GM12801 (cell line): ENCODE data around the gene MCEE.

Source experiments
- CTCF ChIP-seq: IDR thresholded peaks from one replicate; pipeline ENCODE4 v1.5.1; 2011; ENCODE audit warnings: control low read depth; ENCODE audit not compliant: insufficient read length; ENCODE audit errors: extremely low read depth

The MCEE gene

DNA sequence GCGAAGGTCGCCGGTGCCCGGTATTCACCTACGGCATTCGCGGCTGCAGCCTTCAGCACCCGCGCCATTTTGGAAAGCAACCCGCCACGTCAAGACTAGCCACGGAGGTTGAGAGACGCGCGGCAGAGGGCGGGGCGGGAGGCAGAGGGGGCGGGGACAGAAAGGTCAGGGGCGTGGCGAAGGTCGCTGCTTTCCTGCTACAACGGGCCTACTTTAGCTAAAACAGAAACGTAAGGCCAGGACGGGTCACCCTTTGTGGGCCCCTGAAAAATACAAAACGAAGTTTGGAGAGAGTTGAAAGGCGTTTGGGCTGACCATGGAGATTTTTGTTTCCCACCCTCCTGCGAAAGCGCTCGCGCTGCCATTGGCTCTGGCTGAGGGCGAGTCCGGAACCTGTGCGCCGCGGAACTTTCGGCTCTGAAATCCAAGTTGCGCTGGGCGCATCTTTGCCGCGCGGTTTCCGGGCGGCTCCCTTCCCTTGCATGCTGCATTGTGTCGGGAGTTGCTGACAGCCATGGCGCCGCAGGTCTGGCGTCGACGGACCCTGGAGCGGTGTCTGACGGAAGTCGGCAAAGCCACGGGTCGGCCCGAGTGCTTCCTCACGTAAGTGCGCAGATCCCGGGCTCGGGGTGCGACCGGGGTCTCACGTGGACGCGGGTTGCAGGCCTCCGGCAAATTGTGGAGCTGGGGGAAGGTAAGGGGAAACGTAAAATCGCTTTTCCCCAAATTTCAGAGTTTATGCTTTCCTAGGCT, at the start of gene MCEE, which contains the start of gene MPHOSPH10:
TSS of gene MCEE (minus strand) at position 78 of the 753 bp plus-strand sequence. CDS start at position 68, 10 bp downstream.
TSS of gene MPHOSPH10 (plus strand) at position 483 of the 753 bp plus-strand sequence. CDS start at position 515, 32 bp downstream.
- TF ChIP-seq CTCF, result no peak

GRCh38 chr2:71174207-71174606, 44.2 kb upstream of the MCEE start:
- no peak for TF ChIP-seq CTCF

DNA sequence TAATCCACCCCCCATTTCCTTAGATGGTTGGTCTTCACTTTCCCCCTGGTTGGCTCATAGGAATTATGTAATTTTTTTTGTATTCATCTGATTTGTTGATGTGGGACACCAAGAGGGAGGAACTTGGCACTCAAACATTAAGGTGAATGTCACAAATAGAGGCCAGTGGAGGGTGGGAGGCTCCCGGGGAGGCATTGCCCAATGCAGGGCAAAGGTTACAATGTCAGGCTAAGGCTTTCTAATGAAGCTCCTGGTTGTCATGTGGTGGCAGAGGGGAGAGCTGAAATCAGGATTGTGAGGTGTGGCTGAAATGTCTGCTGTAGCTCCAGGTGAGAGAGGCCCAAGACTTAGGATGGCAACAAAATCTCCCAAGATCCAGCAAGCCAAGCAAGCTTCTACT, 43.1 kb upstream of the MCEE start:
- TF ChIP-seq CTCF, result no peak

DNA sequence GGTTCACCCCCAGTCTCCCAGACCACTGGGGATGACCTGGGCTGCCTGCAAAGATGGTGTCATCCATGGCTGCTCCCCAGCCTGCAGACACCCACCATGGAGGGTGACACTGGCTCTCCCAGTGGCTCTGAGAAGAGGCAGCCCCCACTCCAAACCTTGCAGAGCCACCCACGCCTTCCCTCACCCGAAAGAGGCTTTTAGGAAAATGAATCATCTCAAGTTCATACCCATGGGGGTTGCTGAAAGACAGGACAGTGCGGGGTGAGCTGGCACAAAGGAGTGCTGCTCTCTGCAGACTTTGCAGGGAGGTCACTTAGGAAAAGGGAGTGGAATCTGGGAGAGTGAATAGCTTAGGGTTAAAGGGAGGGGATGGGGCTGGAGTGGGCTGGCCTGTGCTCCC, 36.8 kb upstream of the MCEE start:
- no peak for TF ChIP-seq CTCF

DNA sequence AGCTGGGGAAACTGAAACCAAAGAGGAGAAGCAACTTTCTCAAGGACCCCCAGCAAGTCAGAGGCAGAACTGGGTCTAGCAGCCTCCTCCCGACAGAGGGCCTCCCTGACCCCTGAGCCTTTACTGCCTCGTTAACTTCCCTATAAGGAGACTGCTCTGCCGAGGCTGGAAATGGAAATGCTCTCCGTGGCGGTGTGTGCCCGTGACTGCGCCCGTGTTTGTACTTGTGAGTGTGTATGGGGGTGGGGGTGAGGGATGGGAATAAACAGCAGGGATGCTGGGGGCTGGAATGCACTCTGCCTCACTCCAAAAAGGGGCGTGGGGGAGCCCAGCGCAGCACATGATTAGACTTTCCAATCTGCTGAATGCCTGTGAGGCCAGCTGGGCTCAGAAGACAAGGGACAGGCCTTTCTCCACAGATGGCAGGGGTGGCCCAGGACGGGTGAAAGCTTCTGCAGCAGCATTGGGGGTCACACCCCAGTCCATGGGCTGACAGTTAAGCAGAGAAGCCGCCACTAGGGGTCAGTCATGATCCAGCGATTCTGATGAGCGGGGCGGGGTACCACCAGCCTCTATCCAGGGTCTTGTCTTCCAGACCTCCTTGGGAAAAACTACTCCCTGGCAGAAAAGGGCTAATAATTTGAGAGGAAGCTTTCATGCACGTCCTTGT, 27.2 kb upstream of the MCEE start:
- no peak for TF ChIP-seq CTCF

DNA sequence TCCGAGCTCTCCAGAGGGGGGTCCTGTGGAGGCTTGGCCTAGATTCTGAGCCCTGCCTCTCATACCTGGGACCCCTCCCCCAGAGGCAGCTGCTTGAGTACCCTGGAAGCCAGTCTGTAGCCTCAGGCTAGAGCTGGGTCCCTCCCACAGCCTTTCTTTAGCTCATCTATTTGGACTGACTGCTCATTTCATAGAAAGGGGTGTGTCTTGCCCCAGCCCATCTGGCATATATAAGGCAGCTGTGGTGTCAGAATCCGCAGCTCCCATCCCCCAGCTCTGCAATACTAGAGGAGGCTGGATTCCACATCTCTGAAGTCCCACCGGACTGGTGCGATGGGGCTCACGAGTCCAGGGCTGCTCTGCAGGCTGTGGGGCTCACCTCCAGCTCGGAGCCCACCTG, 26.5 kb upstream of the MCEE start:
- TF ChIP-seq CTCF, result no peak

- TF ChIP-seq CTCF, result no peak
Measured at GRCh38 chr2:71155846-71156245, 25.8 kb upstream of the MCEE start.
